K562 (cell line): Measurements from ENCODE around the gene CAMK2D. TPM values are rescaled to one million over a fixed set of nuclear protein-coding genes. Genes with fewer than 3 reads are reported as not detected.

Experiments
- polyA plus RNA-seq, 8 experiments: library from polyadenylated mRNA; depleted of rRNA in 4 of 8; stranded (reverse) in 5 of 8; unstranded in 3 of 8; fragments of >200 nt; fragmentation: Nextera tagmentation in 2 of 8; fragmentation: Illumina TruSeq in 1 of 8; extraction: Ambion mirVana in 2 of 8; extraction: Trizol in 1 of 8; gene quantifications; 2 replicates each; pipeline versions ENCODE4 v1.2.1 to v1.2.3, GENCODE V29; 2011 to 2014; ENCODE audit warnings: inconsistent platforms in 1 of 8, missing spikeins in 1 of 8
- total RNA-seq, 7 experiments: library from RNA; depleted of rRNA in 6 of 7; stranded (reverse); fragments of >200 nt in 6 of 7; fragmentation: Illumina TruSeq in 2 of 7; extraction: Trizol in 2 of 7; gene quantifications; 2 replicates each; pipeline versions ENCODE4 v1.2.1 to v1.2.3, GENCODE V29; 2011 to 2021; ENCODE audit warnings: low replicate concordance in 1 of 7
- TF ChIP-seq, protein P1 (sequence below), 2 experiments: fragments of 150-350 bp in 1 of 2; IDR thresholded peaks; 2 replicates each; pipeline ENCODE4 v1.6.1; 2012 to 2016; ENCODE audit warnings: low read depth in 2 of 2, low read length in 2 of 2, mild to moderate bottlenecking in 1 of 2, moderate library complexity in 1 of 2
- TF ChIP-seq, protein P2 (sequence below), 2 experiments: fragments of 450-650 bp; IDR thresholded peaks; 2 replicates each; pipeline ENCODE4 v1.6.1; 2016; ENCODE audit warnings: mild to moderate bottlenecking in 2 of 2, borderline replicate concordance in 1 of 2, low read depth in 1 of 2, moderate library complexity in 1 of 2

CAMK2D gene
- total and polyA plus RNA-seq, 9 of the 15 experiments (the other 6 are each of a cell fraction or from before 2014, with no cell fraction given) = 0.01 to 0.33 (median 0.04) TPM; not detected in 2

DNA sequence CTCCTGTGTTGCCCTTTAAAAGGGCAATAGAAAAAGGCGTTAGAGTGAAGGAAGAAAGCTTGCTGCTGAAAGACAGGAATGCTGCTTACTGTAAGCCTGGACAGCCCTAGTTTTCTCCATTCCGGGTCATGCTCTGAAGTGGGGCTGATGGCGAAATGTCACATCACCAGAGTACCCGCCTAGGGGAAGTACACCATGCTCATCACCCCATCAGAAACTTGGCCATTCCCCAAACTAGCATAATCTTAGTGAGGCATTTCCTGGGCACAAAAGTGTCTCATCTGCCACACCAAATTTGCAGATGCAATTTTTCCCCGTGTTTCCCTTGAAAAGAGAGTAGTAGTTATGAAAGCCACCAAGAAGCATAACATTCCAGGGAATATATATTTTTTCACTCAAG is 47.8 kb upstream of the CAMK2D start (continued):
- TF ChIP-seq, protein P1, sequence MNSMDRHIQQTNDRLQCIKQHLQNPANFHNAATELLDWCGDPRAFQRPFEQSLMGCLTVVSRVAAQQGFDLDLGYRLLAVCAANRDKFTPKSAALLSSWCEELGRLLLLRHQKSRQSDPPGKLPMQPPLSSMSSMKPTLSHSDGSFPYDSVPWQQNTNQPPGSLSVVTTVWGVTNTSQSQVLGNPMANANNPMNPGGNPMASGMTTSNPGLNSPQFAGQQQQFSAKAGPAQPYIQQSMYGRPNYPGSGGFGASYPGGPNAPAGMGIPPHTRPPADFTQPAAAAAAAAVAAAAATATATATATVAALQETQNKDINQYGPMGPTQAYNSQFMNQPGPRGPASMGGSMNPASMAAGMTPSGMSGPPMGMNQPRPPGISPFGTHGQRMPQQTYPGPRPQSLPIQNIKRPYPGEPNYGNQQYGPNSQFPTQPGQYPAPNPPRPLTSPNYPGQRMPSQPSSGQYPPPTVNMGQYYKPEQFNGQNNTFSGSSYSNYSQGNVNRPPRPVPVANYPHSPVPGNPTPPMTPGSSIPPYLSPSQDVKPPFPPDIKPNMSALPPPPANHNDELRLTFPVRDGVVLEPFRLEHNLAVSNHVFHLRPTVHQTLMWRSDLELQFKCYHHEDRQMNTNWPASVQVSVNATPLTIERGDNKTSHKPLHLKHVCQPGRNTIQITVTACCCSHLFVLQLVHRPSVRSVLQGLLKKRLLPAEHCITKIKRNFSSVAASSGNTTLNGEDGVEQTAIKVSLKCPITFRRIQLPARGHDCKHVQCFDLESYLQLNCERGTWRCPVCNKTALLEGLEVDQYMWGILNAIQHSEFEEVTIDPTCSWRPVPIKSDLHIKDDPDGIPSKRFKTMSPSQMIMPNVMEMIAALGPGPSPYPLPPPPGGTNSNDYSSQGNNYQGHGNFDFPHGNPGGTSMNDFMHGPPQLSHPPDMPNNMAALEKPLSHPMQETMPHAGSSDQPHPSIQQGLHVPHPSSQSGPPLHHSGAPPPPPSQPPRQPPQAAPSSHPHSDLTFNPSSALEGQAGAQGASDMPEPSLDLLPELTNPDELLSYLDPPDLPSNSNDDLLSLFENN (IDR thresholded peaks at IDR 0.05; ENCODE audit: low read depth in 2 of 2, low read length in 2 of 2) = no peak
- TF ChIP-seq, protein P2, sequence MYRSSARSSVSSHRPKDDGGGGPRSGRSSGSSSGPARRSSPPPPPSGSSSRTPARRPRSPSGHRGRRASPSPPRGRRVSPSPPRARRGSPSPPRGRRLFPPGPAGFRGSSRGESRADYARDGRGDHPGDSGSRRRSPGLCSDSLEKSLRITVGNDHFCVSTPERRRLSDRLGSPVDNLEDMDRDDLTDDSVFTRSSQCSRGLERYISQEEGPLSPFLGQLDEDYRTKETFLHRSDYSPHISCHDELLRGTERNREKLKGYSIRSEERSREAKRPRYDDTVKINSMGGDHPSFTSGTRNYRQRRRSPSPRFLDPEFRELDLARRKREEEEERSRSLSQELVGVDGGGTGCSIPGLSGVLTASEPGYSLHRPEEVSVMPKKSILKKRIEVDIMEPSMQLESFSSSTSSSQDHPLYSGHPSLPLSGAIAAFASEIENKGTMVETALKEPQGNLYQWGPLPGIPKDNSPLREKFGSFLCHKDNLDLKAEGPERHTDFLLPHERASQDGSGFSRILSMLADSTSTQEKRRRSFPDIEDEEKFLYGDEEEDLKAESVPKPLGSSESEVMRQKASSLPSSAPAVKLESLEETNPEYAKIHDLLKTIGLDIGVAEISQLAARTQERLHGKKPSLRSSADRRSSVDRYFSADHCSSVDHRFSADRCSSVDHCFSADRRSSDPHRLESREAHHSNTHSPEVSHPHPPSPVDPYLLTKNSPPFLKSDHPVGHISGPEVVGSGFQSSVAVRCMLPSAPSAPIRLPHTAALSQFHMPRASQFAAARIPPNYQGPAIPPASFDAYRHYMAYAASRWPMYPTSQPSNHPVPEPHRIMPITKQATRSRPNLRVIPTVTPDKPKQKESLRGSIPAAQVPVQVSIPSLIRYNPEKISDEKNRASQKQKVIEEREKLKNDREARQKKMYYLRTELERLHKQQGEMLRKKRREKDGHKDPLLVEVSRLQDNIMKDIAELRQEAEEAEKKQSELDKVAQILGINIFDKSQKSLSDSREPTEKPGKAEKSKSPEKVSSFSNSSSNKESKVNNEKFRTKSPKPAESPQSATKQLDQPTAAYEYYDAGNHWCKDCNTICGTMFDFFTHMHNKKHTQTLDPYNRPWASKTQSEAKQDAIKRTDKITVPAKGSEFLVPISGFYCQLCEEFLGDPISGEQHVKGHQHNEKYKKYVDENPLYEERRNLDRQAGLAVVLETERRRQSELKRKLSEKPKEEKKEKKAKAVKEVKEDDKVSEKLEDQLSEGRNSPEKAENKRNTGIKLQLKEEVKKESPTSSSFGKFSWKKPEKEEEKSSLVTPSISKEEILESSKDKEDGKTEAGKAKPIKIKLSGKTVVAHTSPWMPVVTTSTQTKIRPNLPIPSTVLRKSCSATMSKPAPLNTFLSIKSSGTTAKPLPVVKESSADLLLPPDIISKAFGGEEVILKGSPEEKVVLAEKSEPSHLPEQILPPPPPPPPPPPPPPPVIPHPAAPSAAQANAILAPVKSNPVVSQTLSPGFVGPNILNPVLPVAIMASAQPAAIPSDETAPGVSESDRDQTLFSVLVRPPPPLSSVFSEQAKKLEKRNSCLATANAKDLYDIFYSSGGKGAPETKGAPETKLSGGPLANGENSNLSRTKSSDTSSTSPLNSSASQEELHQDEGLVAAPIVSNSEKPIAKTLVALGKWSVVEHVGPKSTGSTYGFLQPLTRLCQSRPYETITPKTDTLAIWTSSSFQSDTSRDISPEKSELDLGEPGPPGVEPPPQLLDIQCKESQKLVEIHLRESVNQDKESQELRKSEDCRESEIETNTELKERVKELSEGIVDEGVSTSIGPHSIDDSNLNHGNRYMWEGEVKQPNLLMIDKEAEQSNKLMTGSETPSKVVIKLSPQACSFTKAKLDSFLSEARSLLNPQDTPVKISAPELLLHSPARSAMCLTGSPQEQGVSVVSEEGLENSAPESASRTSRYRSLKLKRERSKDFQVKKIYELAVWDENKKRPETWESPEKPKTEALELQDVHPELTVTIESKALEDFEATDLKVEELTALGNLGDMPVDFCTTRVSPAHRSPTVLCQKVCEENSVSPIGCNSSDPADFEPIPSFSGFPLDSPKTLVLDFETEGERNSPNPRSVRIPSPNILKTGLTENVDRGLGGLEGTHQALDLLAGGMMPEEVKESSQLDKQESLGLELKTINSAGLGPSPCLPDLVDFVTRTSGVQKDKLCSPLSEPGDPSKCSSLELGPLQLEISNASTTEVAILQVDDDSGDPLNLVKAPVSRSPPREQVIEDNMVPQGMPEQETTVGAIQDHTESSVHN (IDR thresholded peaks at IDR 0.05; ENCODE audit: borderline replicate concordance in 1 of 2, low read depth in 1 of 2) = no peak
